Breast epithelium (tissue), 4 donors: Measurements from ENCODE around the gene AFAP1. TPM values are rescaled to one million over a fixed set of nuclear protein-coding genes. Genes with fewer than 3 reads are reported as not detected.

ENCODE experiments used
- DNase-seq, 2 donors: peaks; one replicate each; pipeline ENCODE4 v3.0.0-alpha.2; 2019; ENCODE audit warnings: low spot score in 2 of 2
- H3K27ac ChIP-seq, 2 donors: fragments of 200-600 bp; sonication (generic) in 1 of 2; one replicate each; pipeline ENCODE4 v1.5.1; 2016 to 2019; ENCODE audit warnings: mild to moderate bottlenecking in 1 of 2
- H3K27me3 ChIP-seq, 2 donors: fragments of 200-600 bp; sonication (generic) in 1 of 2; one replicate each; pipeline versions ENCODE4 v1.5.1 to v1.6.0; 2017 to 2019; ENCODE audit warnings: control low read depth in 1 of 2, mild to moderate bottlenecking in 1 of 2
- H3K36me3 ChIP-seq: fragments of 200-600 bp; one replicate; pipeline ENCODE4 v1.5.1; 2019
- H3K4me1 ChIP-seq, 2 donors: fragments of 200-600 bp; sonication (generic); one replicate each; pipeline ENCODE4 v1.5.1; 2016 to 2019; ENCODE audit warnings: control low read depth in 1 of 2
- H3K4me3 ChIP-seq, 3 donors: fragments of 200-600 bp; sonication (generic); 1 replicate in 2 of 3; 2 replicates in 1 of 3; pipeline ENCODE4 v1.5.1; 2016 to 2019; ENCODE audit warnings: mild to moderate bottlenecking in 3 of 3, moderate library complexity in 2 of 3
- H3K9me3 ChIP-seq, 2 donors: fragments of 200-600 bp; sonication (generic) in 1 of 2; one replicate each; pipeline ENCODE4 v1.5.1; 2016 to 2019; ENCODE audit warnings: control low read depth in 1 of 2
- POLR2A ChIP-seq: fragments of 450-650 bp; IDR thresholded peaks from one replicate; pipeline ENCODE4 v1.6.1; 2016; ENCODE audit warnings: antibody characterized with exemption, mild to moderate bottlenecking, moderate library complexity
- POLR2AphosphoS5 ChIP-seq, 3 donors: sonication (generic); formaldehyde crosslinking; IDR thresholded peaks; one replicate each; pipeline ENCODE4 v1.6.1; 2017; ENCODE audit warnings: antibody characterized with exemption in 3 of 3
- intact Hi-C: fragments of 100-400 bp; cut with DNase I; formaldehyde crosslinking; loops from one replicate; pipeline ENCODE4 v1.15.1; 2023; ENCODE audit warnings: low total_unique reads
- total RNA-seq, 3 donors: library from RNA; depleted of rRNA; stranded (reverse); fragments of >200 nt; gene quantifications; one replicate each; pipeline ENCODE4 v1.1.0, GENCODE V29; 2016
- TF ChIP-seq, protein P1 (sequence below), 3 donors: fragments of 450-650 bp; IDR thresholded peaks; one replicate each; pipeline ENCODE4 v1.5.1; 2016 to 2017; ENCODE audit warnings: antibody characterized with exemption in 3 of 3, mild to moderate bottlenecking in 3 of 3, moderate library complexity in 3 of 3

The AFAP1 gene
- total RNA-seq, 3 donors from 2014 or later, result 14.5 to 21.6 (median 16.6) TPM

DNA sequence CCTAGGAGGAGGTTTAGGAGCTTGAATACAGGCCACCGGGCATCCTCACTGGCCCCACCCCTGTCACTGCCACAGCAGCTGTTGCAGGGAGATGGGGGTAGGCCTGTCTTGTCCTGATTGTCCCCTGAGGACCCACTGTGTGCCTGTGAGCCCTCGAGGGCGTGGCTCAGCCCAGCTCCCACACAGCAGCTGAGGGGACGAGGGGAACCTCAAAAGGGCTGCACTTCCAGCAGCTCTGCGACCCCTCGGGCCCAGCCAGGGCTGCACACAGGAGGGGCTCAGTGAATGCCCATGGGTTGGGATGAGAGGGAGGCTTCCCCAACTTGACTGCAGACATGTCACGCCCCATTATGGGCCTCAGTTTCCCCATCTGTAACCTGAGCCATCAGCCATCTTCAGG is 225.9 kb downstream of the AFAP1 start:
- Histone ChIP-seq H3K9me3 (peaks cover 0 to 5% of the 10 kb centered on the region in 2 donors), H3K27ac (no peak overlapping the region), H3K4me3 (no peak overlapping the region), H3K4me1 (no peaks in the 10 kb centered on the region), H3K36me3 (no peaks in the 10 kb centered on the region), H3K27me3 (no peaks in the 10 kb centered on the region)
- intact Hi-C loops, result no loop called here
- DNase-seq, result no peak
- TF ChIP-seq POLR2AphosphoS5 (IDR thresholded peaks at IDR 0.05) (no peak), POLR2A (no peak)
- TF ChIP-seq, protein P1, sequence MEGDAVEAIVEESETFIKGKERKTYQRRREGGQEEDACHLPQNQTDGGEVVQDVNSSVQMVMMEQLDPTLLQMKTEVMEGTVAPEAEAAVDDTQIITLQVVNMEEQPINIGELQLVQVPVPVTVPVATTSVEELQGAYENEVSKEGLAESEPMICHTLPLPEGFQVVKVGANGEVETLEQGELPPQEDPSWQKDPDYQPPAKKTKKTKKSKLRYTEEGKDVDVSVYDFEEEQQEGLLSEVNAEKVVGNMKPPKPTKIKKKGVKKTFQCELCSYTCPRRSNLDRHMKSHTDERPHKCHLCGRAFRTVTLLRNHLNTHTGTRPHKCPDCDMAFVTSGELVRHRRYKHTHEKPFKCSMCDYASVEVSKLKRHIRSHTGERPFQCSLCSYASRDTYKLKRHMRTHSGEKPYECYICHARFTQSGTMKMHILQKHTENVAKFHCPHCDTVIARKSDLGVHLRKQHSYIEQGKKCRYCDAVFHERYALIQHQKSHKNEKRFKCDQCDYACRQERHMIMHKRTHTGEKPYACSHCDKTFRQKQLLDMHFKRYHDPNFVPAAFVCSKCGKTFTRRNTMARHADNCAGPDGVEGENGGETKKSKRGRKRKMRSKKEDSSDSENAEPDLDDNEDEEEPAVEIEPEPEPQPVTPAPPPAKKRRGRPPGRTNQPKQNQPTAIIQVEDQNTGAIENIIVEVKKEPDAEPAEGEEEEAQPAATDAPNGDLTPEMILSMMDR (IDR thresholded peaks at IDR 0.05), result no peak

DNA sequence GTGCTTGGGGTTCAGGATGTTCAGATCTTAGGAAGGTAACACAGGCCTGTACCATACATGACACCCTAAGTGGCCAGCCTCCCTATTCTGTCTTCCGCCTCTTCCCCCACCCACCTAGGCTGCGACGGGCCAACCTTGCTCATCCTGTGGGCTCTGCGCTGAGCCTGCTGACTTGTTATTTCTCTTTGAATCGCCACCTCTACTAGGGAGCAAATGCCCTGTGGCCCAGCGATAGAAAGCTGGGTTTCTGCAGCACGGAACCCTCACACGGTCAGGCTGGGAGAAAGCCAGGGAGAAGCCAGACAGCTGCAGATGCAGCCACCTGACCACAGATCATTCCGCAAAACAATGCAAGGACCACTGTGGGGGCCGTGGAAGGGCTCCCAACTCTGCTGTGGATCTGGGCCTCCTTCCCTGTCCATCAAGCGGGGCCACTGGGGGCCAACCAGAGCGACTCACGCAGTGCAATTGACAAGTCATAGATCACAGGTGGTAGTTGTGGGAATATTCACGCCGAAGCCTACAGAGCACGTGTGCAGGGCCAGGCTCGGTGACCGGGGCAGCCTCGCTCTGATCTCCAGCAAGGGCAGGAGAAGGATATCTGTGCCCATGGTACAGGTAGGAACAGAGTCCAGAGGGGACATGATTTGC is 227.5 kb downstream of the AFAP1 start:
- peaks cover 0 to 5% of the 10 kb centered on the region in 2 donors for H3K9me3 ChIP-seq
- no peaks in the 10 kb centered on the region for H3K27me3 ChIP-seq
- H3K36me3 ChIP-seq, result no peaks in the 10 kb centered on the region
- intact Hi-C loops, result no loop called here
- DNase-seq, result no peak
- no peaks in the 10 kb centered on the region for H3K4me1 ChIP-seq
- H3K4me3 ChIP-seq, result no peak overlapping the region
- TF ChIP-seq POLR2AphosphoS5 (IDR thresholded peaks at IDR 0.05) (no peak), POLR2A (no peak)
- TF ChIP-seq, protein P1 (IDR thresholded peaks at IDR 0.05), result no peak
- no peak overlapping the region for H3K27ac ChIP-seq

DNA sequence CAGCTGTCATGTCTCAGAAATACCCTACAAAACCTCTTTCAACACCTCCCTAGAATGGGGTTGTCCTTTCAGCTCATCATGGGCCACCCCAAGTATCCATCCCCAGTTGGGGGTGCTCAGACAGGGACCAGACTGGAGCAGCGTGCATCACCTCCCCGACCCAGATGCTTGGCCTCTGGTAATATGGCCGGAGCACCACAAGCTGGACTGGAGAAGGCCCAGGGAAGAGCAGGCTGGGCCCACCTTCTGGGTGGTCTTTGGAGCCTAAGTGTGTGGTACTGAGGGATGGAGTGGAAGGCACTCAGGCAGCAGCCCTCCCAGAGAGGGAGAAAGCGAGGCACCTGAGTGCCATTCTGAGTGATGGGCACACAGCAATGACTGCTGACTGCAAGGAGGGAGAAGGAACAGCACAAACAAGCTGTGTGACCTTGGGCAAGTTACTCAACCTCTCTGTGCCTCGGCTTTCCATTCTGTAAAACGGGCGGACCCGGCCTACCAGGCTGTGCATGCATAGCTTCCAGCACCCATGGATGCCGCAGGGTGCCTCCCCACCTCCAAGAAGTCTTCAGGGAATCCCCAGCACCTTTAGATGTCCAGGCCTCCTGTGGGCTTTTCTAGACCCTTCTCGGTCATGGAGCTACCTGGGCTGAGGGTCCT is 228.2 kb downstream of the AFAP1 start:
- Histone ChIP-seq H3K4me1 (no peaks in the 10 kb centered on the region), H3K36me3 (no peaks in the 10 kb centered on the region), H3K27ac (no peak overlapping the region), H3K27me3 (no peaks in the 10 kb centered on the region), H3K4me3 (no peak overlapping the region), H3K9me3 (peaks cover 0 to 5% of the 10 kb centered on the region in 2 donors)
- TF ChIP-seq POLR2AphosphoS5 (IDR thresholded peaks at IDR 0.05) (no peak), POLR2A (no peak)
- TF ChIP-seq, protein P1 (IDR thresholded peaks at IDR 0.05), result no peak
- no peak for DNase-seq
- intact Hi-C loops, result no loop called here

DNA sequence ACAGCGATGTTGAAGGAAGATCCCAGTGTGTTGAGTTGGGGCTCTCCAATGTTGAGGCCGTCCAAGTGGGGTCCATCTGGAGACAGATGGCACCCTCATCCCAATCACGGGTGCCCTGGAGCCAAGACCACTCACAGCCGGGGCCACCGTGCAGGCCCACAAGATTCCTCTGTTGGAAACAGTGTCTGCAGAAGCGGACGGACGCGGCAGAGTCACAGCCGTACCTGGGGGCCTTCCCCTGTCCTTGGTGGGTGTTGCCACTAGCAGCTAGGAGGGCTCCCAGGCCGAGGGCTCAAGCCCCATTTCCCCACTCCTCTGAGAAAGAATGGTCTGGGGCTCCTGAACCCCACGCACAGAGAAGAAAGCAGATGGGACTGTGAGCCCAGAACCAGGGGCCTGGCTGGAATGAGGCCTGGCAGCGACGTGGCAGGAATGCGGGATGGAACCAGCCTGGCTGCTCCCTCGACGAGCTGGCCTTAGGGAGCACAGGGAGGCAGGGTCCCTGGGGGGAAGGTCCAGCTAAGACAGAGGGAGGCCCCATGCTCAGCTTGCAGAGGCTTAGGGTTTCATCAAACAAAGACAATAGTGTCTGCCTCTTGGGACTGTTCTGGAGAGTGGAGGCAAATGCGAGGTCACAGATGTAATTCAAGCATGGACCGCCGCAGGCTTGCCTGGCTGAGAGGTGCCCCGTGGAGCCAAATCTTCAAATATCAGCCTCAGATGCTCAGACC is 228.9 kb downstream of the AFAP1 start:
- TF ChIP-seq, protein P1 (IDR thresholded peaks at IDR 0.05), result no peak
- no peak for TF ChIP-seq POLR2A
- Histone ChIP-seq H3K27ac (no peak overlapping the region), H3K9me3 (peaks cover 0 to 5% of the 10 kb centered on the region in 2 donors), H3K4me1 (no peaks in the 10 kb centered on the region), H3K27me3 (no peaks in the 10 kb centered on the region), H3K36me3 (no peaks in the 10 kb centered on the region), H3K4me3 (no peak overlapping the region)
- intact Hi-C loops, result no loop called here
- DNase-seq, result no peak

DNA sequence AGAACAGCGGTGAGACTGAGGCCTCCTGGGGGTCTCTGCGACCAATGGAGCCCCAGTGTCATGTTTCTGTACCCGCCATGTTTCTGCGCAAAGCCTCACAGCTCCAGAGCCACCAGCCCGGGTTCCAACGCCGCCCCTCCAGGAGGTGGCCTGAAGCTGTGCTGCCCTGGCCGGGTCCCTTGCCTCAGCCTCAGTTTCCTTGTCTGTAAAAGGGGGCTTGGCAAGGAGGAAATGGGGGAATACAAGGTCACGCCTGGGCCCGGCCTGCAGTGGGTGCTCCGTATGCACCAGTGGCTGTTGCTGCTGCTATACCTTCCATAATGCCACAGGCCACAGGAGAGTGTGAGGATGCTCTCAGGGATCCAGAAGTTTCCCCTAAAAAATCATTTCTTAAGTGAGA is 229.5 kb downstream of the AFAP1 start:
- Histone ChIP-seq H3K4me1 (no peaks in the 10 kb centered on the region), H3K4me3 (no peak overlapping the region), H3K27me3 (no peaks in the 10 kb centered on the region), H3K27ac (no peak overlapping the region), H3K36me3 (no peaks in the 10 kb centered on the region), H3K9me3 (peaks cover 0 to 5% of the 10 kb centered on the region in 2 donors)
- intact Hi-C loops, result no loop called here
- no peak for DNase-seq
- TF ChIP-seq, protein P1 (IDR thresholded peaks at IDR 0.05), result no peak
- TF ChIP-seq POLR2A (no peak), POLR2AphosphoS5 (IDR thresholded peaks at IDR 0.05) (no peak)
